CD4-positive, alpha-beta memory T cell (primary cell): ENCODE results near the gene ITGA8. TPM values are rescaled to one million over a fixed set of nuclear protein-coding genes. Genes with fewer than 3 reads are reported as not detected.

Source experiments
- CTCF ChIA-PET: fragments of 350-600 bp; sonication (Branson Sonifier 250); formaldehyde crosslinking; loops from one replicate; lab custom pipeline; 2021; ENCODE audit warnings: inconsistent platforms; ENCODE audit not compliant: partially characterized antibody; lab: Charles Lee
- POLR2A ChIA-PET: fragments of 350-600 bp; sonication (Branson Sonifier 250); formaldehyde crosslinking; loops from one replicate; lab custom pipeline; 2021; ENCODE audit not compliant: partially characterized antibody; lab: Charles Lee
- DNase-seq, 5 donors: peaks; one replicate each; pipeline versions ENCODE4 v3.0.0 to v3.0.0-alpha.2; 2020 to 2022; ENCODE audit warnings: mixed read lengths in 1 of 5
- H3K27ac ChIP-seq: one replicate; pipeline ENCODE4 v1.7.0; 2013; ENCODE audit warnings: low read depth, low read length
- H3K27me3 ChIP-seq: 2 replicates; pipeline ENCODE4 v1.7.0; 2013; ENCODE audit warnings: mild to moderate bottlenecking, low read length, moderate library complexity; ENCODE audit not compliant: insufficient read depth
- H3K36me3 ChIP-seq: 2 replicates; pipeline ENCODE4 v1.7.0; 2013; ENCODE audit warnings: mild to moderate bottlenecking, low read length, moderate library complexity; ENCODE audit not compliant: insufficient read depth
- H3K4me1 ChIP-seq: 2 replicates; pipeline ENCODE4 v1.7.0; 2013; ENCODE audit warnings: mild to moderate bottlenecking, low read length, moderate library complexity; ENCODE audit not compliant: insufficient read depth
- H3K4me3 ChIP-seq, 2 donors: one replicate each; pipeline ENCODE4 v1.7.0; 2013; ENCODE audit warnings: low read length in 2 of 2, mild to moderate bottlenecking in 1 of 2
- H3K9me3 ChIP-seq, 2 donors: one replicate each; pipeline ENCODE4 v1.7.0; 2013; ENCODE audit warnings: low read length in 2 of 2, control low read depth in 1 of 2; ENCODE audit not compliant: control insufficient read depth in 1 of 2
- H3K27ac Mint-ChIP-seq, 7 donors: one replicate each; pipeline ENCODE4 v1.8.0; 2020 to 2021; ENCODE audit warnings: mixed read lengths in 7 of 7, mild to moderate bottlenecking in 6 of 7, inconsistent platforms in 3 of 7, moderate library complexity in 3 of 7
- H3K27me3 Mint-ChIP-seq, 2 donors: one replicate each; pipeline ENCODE4 v1.8.0; 2020 to 2021; ENCODE audit warnings: mixed read lengths in 2 of 2
- H3K36me3 Mint-ChIP-seq, 2 donors: one replicate each; pipeline ENCODE4 v1.8.0; 2020 to 2021; ENCODE audit warnings: mixed read lengths in 2 of 2, inconsistent platforms in 1 of 2, mild to moderate bottlenecking in 1 of 2
- H3K4me1 Mint-ChIP-seq, 4 donors: one replicate each; pipeline ENCODE4 v1.8.0; 2020 to 2021; ENCODE audit warnings: mixed read lengths in 4 of 4, mild to moderate bottlenecking in 1 of 4
- H3K4me3 Mint-ChIP-seq, 8 donors: one replicate each; pipeline ENCODE4 v1.8.0; 2020 to 2021; ENCODE audit warnings: mixed read lengths in 8 of 8, mild to moderate bottlenecking in 7 of 8, moderate library complexity in 6 of 8, inconsistent platforms in 3 of 8
- H3K9me3 Mint-ChIP-seq, 8 donors: one replicate each; pipeline ENCODE4 v1.8.0; 2020 to 2021; ENCODE audit warnings: mixed read lengths in 8 of 8, mild to moderate bottlenecking in 5 of 8, inconsistent platforms in 3 of 8, moderate library complexity in 1 of 8
- intact Hi-C: fragments of 100-400 bp; cut with micrococcal nuclease; formaldehyde crosslinking; loops from one replicate; pipeline ENCODE4 v1.15.1; 2023
- polyA plus RNA-seq, 2 donors: library from polyadenylated mRNA; unstranded; fragments of 300-500 nt; fragmentation: Illumina TruSeq; gene quantifications; one replicate each; pipeline ENCODE4 v1.2.3, GENCODE V29; 2021
- total RNA-seq, 2 experiments: library from RNA; stranded (reverse); gene quantifications; one replicate each; pipeline ENCODE4 v1.2.3, GENCODE V29; 2021

The ITGA8 gene
- total and polyA plus RNA-seq, 4 experiments from 2014 or later = not detected

DNA sequence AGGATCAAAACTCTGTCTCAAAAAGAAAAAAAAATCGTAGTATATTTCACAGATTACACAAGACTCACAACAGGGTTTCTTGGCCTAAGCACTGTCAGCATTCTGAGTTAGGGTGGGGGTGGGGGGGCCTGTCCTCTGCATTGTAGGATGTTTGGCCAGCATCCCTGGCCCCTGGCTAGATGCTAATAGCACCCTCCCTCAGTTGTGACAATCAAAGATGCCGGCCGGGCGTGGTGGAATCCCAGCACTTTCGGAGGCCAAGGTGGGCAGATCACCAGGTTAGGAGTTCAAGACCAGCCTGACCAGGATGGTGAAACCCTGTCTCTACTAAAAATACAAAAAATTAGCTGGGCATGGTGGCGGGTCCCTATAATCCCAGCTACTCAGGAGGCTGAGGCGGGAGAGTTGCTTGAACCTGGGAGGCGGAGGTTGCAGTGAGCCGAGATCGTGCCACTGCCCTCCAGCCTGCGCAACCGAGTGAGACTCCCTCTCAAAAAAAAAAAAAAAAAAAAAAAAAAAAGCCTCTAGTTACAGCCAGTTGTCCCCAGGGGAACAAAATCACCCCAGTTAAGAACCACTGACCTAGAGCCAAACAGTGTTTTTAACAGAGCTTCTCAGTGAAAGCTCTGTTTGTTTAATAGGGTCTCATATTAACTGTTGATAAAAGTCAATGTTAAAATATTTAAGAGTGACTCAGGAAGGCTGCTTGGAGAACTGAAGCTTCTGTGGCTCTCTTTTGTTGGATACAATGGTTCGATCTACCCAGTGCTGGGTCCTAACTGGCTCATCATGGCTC lies 187.6 kb downstream of the ITGA8 start:
- Histone ChIP-seq H3K27me3 (no peaks in the 10 kb centered on the region), H3K36me3 (no peaks in the 10 kb centered on the region), H3K27ac (no peak overlapping the region), H3K4me1 (no peaks in the 10 kb centered on the region), H3K9me3 (no peaks in the 10 kb centered on the region), H3K4me3 (no peak overlapping the region)
- ChIA-PET POLR2A (no interaction called here), CTCF (no interaction called here)
- Mint-ChIP-seq H3K27ac (no peak overlapping the region), H3K9me3 (peaks cover 0 to 2% (median 0%) of the 10 kb centered on the region in 8 donors), H3K36me3 (no peaks in the 10 kb centered on the region), H3K4me1 (no peaks in the 10 kb centered on the region), H3K4me3 (no peak overlapping the region), H3K27me3 (peaks cover 3 to 10% of the 10 kb centered on the region in 2 donors)
- DNase-seq = no peak
- intact Hi-C loops = no loop called here

DNA sequence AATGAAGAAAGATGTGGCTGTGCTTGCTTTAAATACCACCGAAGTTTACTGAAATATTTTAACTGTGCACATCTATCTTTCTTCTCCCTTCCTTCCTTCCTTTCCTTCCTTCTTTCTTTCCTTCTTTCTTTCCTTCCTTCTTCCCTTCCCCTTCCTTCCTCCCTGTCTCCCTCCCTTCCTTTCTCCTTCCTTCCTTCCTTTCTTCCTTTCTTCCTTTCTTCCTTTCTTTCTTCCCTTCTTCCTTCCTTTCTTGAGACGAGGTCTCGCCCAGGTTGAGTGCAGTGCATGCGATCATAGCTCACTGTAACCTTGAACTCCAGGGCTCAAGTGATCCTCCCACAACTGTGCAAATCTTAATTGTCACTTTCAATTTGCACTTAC lies 190.9 kb downstream of the ITGA8 start:
- Mint-ChIP-seq H3K4me1 (no peaks in the 10 kb centered on the region), H3K9me3 (no peaks in the 10 kb centered on the region), H3K36me3 (no peaks in the 10 kb centered on the region), H3K27me3 (peaks cover 0 to 9% of the 10 kb centered on the region in 2 donors), H3K4me3 (no peak overlapping the region), H3K27ac (no peak overlapping the region)
- Histone ChIP-seq H3K4me3 (no peak overlapping the region), H3K4me1 (no peaks in the 10 kb centered on the region), H3K27ac (no peak overlapping the region), H3K36me3 (no peaks in the 10 kb centered on the region), H3K9me3 (no peaks in the 10 kb centered on the region), H3K27me3 (no peaks in the 10 kb centered on the region)
- ChIA-PET CTCF (no interaction called here), POLR2A (no interaction called here)
- intact Hi-C loops = no loop called here
- DNase-seq = no peak

DNA sequence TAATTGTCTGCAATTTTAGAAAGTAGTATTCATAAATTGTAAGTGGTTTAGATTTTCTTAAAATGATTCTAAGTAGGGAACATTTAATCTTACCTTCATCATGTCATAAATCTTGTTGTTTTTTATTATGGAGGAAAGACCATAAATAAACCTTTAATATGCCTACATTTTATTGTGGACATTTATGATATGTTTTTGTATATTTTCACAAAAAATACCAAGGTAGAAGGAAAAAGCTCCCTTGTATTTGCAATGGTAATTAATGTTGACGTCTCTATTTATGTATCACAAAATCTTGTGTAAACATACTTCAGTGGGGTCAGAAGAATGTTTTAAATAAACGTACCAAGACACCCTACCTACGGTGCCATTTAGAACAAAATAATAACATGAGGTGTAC lies 193.0 kb downstream of the ITGA8 start:
- Mint-ChIP-seq H3K4me3 (no peak overlapping the region), H3K27ac (no peak overlapping the region), H3K27me3 (peaks cover 0 to 10% of the 10 kb centered on the region in 2 donors), H3K9me3 (no peaks in the 10 kb centered on the region), H3K4me1 (no peaks in the 10 kb centered on the region), H3K36me3 (no peaks in the 10 kb centered on the region)
- DNase-seq = no peak
- Histone ChIP-seq H3K9me3 (no peaks in the 10 kb centered on the region), H3K27me3 (no peaks in the 10 kb centered on the region), H3K27ac (no peak overlapping the region), H3K4me1 (no peaks in the 10 kb centered on the region), H3K4me3 (no peak overlapping the region), H3K36me3 (no peaks in the 10 kb centered on the region)
- ChIA-PET POLR2A (no interaction called here), CTCF (interaction anchor here (0.7 kb wide), 1 partner anchor 16 kb away, joined by 3 read pairs; no protein-coding TSS in a partner anchor)
- intact Hi-C loops = no loop called here

DNA sequence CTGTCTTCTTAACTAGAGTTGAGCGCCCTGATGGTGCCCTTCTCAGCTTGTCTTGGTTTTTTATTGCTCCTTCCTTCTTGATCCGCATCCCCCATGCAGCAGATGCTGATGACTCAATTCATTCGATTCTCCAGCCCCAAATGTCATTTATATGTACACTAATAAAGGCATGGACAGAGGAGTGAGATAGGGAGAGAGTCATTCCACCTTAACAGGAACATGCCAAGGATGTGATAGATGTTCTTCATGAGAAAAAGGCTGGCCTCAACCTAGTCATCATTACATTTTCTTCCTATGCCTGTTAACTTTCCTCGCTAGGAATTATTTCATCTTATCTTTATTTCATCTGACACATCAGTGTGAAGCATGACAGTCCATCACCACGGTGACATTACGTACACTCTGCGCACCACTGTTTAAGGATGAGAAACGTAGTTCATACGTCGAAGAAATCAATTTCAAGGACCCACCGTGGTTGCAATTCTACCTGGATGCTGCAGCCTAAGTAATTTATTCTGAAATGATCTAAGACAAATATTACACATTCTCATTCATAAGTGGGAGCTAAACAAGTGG lies 198.3 kb downstream of the ITGA8 start:
- no peak for DNase-seq
- no peaks in the 10 kb centered on the region for H3K9me3 ChIP-seq
- no peaks in the 10 kb centered on the region for H3K27me3 ChIP-seq
- Mint-ChIP-seq H3K27ac (no peak overlapping the region), H3K36me3 (no peaks in the 10 kb centered on the region), H3K9me3 (peaks cover 0 to 3% (median 0%) of the 10 kb centered on the region in 8 donors), H3K27me3 (peaks cover 6 to 18% of the 10 kb centered on the region in 2 donors), H3K4me1 (no peaks in the 10 kb centered on the region), H3K4me3 (no peak overlapping the region)
- no peak overlapping the region for H3K27ac ChIP-seq
- ChIA-PET CTCF (no interaction called here), POLR2A (no interaction called here)
- H3K4me3 ChIP-seq = no peak overlapping the region
- intact Hi-C loops = no loop called here
- H3K4me1 ChIP-seq = no peaks in the 10 kb centered on the region
- H3K36me3 ChIP-seq = no peaks in the 10 kb centered on the region

DNA sequence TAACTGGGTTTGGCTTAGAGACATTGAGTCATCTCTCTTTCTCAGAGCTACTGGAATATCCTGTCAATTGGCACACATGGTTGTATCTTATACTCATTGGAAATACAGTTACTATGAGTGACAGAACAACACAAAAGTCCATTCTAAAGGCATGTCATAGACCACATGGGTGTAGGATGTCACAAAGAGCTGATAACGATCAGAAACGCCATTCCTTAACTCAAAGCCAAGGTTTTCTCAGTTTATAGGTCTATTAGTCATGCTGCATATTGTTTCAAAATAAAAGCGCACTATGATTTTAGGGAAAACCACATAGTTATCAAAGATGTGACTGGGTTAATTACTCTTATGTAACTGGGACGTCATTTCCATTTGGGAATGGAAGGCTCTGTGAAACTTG lies 201.5 kb downstream of the ITGA8 start:
- CTCF ChIA-PET = no interaction called here
- H3K36me3 Mint-ChIP-seq = no peaks in the 10 kb centered on the region

DNA sequence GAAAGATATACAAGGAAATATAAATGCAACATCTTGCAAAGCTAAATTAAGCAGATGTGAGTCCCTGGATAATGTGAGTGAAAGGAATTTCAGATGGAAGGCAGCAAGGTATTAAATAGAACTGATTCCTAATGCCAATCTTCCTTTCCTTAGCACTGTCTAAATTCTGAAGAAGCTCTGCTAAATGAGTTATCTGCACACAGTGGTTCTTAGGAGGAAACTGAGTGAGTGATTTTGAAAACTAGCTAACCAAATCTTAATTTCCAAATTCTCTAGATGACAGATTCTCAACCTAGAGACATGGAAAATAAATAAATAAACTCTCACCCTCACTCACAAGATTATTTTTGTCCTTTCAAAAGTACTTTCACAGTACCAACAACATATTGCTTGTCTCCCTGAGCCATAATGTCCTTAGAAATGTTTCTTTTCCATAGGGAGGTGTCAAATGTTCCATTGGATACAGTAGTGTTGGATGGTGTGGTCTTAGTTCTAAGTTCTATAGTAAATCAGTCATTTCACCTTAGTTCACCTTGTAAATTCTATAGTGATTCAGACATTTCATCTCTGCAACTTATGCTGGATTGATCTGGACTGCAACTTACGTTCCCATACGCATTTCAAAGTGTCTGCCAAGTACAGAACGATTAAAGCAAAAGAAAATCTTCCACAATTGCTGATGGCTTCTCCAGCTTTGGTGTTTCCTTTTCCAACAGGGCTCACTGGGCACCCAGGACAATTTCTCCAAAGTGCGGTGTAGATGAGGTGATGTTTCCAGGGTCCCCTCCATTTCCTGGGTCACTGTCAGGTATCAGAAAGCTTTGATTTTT lies 203.3 kb downstream of the ITGA8 start:
- Histone ChIP-seq H3K27ac (no peak overlapping the region), H3K4me1 (no peaks in the 10 kb centered on the region), H3K36me3 (no peaks in the 10 kb centered on the region), H3K4me3 (no peak overlapping the region), H3K9me3 (no peaks in the 10 kb centered on the region), H3K27me3 (no peaks in the 10 kb centered on the region)
- H3K27me3 Mint-ChIP-seq = peaks cover 11 to 17% of the 10 kb centered on the region in 2 donors
- H3K4me3 Mint-ChIP-seq = no peak overlapping the region
- ChIA-PET POLR2A (no interaction called here), CTCF (no interaction called here)
- intact Hi-C loops = no loop called here
- H3K9me3 Mint-ChIP-seq = peaks cover 0 to 3% (median 0%) of the 10 kb centered on the region in 8 donors
- H3K4me1 Mint-ChIP-seq = no peaks in the 10 kb centered on the region
- H3K27ac Mint-ChIP-seq = no peak overlapping the region
- no peaks in the 10 kb centered on the region for H3K36me3 Mint-ChIP-seq
- no peak for DNase-seq

More for the DNA sequence above, 201.5 kb downstream of the ITGA8 start:
- intact Hi-C loops = no loop called here
- H3K27ac Mint-ChIP-seq = no peak overlapping the region
- H3K4me3 Mint-ChIP-seq = no peak overlapping the region
- H3K27me3 ChIP-seq = no peaks in the 10 kb centered on the region
- peaks cover 0 to 3% (median 0%) of the 10 kb centered on the region in 8 donors for H3K9me3 Mint-ChIP-seq
- no peak overlapping the region for H3K4me3 ChIP-seq
- no peaks in the 10 kb centered on the region for H3K4me1 Mint-ChIP-seq
- POLR2A ChIA-PET = no interaction called here
- H3K27me3 Mint-ChIP-seq = peaks cover 6 to 16% of the 10 kb centered on the region in 2 donors
- H3K27ac ChIP-seq = no peak overlapping the region
- no peaks in the 10 kb centered on the region for H3K9me3 ChIP-seq
- H3K4me1 ChIP-seq = no peaks in the 10 kb centered on the region
- no peaks in the 10 kb centered on the region for H3K36me3 ChIP-seq
- DNase-seq = no peak

DNA sequence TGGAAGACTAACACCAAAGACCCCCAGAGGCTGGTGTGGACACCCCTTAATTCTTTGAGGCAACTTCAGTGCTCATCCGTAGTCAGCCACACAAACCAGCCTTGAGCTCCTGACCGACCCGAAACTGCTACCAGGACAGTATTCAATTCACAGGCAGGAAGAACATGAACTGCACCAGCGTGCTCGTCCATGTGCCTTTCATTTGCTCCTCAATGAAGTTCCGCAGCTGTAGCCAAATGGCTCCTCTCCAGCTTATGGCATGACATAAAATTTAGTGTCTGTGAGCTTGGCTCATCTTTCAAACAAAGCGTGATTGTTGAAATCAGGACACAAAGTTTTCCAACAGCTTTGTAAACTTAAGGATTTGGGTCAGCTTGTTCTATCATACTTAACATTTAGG lies 204.5 kb downstream of the ITGA8 start:
- H3K4me3 ChIP-seq = no peak overlapping the region
- peaks cover 8 to 12% of the 10 kb centered on the region in 2 donors for H3K27me3 Mint-ChIP-seq
- H3K9me3 ChIP-seq = no peaks in the 10 kb centered on the region
- H3K4me1 Mint-ChIP-seq = no peaks in the 10 kb centered on the region
- no peaks in the 10 kb centered on the region for H3K36me3 ChIP-seq
- CTCF ChIA-PET = no interaction called here
- no peak overlapping the region for H3K4me3 Mint-ChIP-seq
- no peaks in the 10 kb centered on the region for H3K36me3 Mint-ChIP-seq
- H3K27me3 ChIP-seq = no peaks in the 10 kb centered on the region
- no peaks in the 10 kb centered on the region for H3K4me1 ChIP-seq
- DNase-seq = no peak
- no peak overlapping the region for H3K27ac ChIP-seq
- H3K27ac Mint-ChIP-seq = no peak overlapping the region
- POLR2A ChIA-PET = no interaction called here
- intact Hi-C loops = no loop called here
- H3K9me3 Mint-ChIP-seq = no peaks in the 10 kb centered on the region
